Umbilical cord (tissue), 2 donors: ENCODE results near the gene NDUFB10. TPM values are rescaled to one million over a fixed set of nuclear protein-coding genes. Genes with fewer than 3 reads are reported as not detected.
"Not testable (repeated sequence)": the region's sequence is repeated elsewhere in the genome, so short reads cannot be mapped to it uniquely, and the experiment has no call there.

ENCODE experiments used
- DNase-seq: peaks from one replicate; pipeline ENCODE4 v3.0.0-alpha.2; 2015; ENCODE audit warnings: low spot score
- total RNA-seq: library from RNA; depleted of rRNA; stranded (reverse); fragments of >200 nt; gene quantifications from one replicate; pipeline ENCODE4 v1.2.3, GENCODE V29; 2014; ENCODE audit warnings: low replicate concordance; ENCODE audit not compliant: insufficient read depth

NDUFB10 gene
- total RNA-seq, result 111 TPM

DNA sequence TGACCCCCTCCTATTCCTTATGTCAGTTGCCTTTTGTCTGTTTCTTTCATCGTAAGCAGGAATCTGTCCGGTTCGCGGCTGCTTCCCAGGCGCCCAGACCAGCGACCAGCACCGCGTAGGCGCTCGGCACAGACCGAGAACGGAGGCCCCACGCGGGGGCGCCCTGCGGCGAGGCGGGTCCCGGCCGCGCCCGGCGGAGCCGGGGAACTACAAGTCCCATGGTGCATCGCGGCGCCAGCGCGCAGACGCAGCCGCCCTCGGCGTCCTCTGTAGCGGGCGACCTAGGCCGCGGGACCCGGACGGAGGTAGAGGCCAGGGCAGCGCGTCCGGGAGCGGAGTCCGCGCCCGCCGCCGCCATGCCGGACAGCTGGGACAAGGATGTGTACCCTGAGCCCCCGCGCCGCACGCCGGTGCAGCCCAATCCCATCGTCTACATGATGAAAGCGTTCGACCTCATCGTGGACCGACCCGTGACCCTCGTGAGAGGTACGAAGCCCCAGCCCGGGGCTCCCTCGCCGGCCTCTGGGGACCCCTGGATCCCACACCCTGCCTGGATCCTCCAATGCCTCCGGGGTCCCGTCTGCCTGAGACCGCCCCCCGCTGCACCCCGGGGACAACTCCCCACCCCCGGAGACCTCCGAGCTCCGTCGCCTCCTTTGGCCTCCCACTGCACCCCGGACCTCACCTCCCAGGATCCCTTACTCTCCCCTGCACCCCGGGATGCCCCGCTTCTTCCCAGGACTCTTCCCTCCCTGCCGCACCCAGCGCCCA is at the start of gene NDUFB10:
TSS of gene NDUFB10 (plus strand) at position 270 of the 771 bp plus-strand sequence. CDS start at position 357, 87 bp downstream.
- peak; percentile 89 for DNase-seq

DNA sequence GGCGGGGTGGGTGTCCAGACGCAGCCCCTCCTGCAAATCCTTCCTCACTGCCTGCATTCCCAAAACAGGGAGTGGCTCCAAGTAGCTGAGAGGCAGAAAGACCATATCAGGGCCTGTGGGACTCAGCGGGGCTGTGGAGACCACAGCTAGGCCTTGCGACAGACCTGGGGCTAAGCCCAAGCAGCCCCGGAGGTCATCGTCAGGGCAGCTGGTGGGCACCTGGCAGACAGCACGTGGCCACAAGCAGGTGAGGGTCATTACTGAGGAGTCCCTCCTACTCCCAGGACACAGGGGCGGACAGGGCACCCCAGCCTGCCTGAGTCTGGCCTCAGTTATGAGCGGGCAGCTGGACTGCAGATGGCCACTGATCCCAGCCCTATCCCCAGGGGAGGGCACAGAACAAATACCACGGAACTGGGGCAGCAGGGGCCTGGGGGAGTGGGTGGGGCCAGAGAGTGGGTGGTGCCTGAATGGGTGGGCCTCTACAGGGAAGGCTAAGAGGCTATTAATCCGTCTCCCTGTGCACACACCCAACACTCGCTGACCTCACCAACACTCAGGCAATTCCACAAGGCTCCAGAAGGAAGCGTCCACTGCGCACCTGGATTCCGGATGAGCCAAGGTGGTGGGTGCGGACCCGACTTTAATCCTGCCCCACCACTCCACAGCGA is 49.6 kb upstream of the NDUFB10 start:
- DNase-seq, result peak; percentile 72

DNA sequence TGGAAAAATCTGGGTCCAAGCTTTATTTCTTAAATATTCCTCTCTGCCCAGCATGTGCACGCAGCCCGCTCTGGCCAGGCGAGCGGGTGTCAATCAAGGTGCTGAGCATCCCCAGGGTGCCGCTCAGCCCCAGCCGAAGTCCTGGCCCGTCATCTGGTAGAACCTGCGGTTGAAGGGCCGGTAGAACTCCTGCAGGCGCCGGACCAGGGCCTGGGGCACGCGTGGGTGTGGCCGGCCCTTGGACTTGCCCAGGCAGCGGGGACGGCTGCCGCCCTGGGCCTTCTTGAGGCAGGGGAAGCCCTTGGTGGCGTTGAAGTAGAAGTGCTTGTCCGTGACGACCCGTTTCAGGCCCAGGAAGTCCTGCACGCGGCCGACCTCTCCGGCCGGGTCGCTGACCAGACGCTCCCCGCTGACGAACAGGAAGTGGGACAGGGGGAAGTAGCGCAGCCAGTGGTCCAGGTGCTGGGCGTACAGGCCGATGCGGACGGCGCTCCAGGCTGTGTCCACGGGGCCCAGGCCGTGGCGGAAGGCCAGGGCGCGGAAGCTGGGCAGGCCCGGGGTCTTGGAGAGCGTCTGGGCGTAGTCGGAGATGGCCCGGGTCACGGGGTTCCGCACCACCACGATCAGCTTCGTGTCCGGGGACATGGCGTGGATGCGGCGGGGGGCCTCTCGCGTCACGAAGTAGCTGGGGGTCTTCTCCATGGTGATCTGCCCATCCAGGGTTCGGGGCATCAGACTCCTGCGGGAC is 47.7 kb upstream of the NDUFB10 start:
- DNase-seq, result no peak

DNA sequence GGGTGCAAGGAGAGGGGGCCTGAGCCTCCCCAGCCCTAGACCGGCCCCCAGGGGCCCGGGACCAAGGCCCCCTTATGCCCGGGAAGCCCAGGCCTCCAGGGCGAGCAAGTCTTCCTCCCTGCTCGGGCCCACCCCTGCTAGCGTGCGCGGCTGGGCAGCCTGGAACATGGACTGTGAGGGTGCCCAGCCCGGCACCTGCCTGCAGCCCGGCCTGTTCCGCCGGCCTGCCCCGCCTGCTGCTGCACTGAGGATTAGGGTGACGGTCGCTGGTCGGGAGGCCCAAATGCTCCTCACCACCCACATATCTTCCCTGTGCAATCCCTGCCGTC is 47.2 kb upstream of the NDUFB10 start:
- DNase-seq, result no peak

DNA sequence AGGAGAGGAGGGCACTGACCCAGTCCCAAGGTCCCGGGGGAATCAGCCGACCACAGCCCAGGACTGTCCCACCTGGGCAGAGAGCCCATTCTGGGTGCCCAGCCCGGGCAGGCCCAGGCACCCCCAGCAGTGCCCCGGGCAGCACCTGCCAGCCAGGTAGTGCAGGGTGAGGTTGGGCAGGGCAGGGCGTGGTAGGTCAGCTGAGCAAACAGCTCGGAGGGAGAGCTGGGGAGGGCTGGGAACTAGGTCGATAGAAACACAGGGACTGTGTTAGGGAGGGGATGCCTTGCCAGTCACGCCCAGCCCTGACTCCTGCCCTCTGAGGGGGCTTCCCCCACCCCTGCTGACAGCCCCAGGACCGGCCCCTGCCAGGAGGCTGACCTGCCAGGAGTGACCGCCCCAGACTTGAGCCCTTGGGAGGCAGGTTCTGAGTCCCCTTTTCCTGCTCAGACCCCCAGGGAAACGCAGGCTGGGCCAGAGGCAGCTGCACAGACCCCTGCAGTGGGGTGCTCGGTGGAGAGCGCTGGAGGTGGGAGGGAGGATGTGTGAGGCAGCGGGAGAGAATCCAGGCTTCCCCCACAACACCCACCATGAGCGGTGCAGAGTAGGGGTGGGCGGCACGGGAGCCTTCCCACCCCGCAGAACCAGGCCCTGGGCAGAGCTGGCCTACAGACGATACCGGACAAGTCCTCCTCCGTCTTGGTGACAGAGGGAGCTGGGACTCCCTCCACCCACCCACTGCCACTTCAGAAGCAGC is 45.8 kb upstream of the NDUFB10 start:
- no peak for DNase-seq

DNA sequence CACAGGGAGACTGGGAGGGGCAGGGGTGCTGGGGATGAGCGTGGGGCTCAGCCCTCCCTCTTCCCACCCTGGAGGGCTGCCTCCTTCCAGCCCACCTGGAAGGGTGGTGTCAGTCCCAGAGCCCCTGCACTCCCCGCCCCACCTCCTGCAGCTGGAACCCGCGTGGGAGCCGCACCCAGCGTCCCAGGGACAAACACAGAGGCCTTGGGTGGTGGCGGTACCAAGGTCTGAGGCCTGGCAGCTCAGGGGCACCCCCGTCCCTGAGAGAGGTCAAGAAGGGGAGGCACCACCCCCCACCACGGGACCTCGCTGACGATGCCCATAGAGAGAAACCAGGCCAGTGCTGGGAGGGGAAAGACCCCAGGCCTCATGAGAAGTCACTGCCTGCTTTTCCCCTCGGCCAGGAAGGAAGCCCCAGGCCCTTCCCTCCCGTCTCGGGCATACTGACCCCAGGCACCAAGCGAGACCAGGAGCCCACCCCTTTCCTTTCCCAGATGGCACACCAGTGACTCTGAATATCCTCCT is 45.2 kb upstream of the NDUFB10 start:
- DNase-seq, result no peak

DNA sequence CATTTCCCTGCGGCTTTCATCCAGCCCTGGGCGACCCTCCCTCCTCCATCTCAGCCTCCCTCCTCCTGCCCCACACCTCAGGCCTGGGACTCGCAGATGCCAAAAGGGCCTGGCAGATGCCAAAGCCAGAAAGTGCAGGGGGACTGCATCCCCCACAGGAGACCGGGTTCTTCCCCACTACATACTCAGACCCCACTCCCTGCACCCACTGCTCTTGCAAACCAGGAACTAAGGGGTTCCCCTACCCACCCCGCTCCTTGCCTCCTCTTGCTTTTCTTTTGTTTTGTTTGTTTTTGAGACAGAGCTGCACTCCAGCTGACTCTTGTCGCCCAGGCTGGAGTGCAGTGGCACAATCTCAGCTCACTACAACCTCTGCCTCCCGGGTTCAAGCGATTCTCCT is 44.4 kb upstream of the NDUFB10 start:
- no peak for DNase-seq

DNA sequence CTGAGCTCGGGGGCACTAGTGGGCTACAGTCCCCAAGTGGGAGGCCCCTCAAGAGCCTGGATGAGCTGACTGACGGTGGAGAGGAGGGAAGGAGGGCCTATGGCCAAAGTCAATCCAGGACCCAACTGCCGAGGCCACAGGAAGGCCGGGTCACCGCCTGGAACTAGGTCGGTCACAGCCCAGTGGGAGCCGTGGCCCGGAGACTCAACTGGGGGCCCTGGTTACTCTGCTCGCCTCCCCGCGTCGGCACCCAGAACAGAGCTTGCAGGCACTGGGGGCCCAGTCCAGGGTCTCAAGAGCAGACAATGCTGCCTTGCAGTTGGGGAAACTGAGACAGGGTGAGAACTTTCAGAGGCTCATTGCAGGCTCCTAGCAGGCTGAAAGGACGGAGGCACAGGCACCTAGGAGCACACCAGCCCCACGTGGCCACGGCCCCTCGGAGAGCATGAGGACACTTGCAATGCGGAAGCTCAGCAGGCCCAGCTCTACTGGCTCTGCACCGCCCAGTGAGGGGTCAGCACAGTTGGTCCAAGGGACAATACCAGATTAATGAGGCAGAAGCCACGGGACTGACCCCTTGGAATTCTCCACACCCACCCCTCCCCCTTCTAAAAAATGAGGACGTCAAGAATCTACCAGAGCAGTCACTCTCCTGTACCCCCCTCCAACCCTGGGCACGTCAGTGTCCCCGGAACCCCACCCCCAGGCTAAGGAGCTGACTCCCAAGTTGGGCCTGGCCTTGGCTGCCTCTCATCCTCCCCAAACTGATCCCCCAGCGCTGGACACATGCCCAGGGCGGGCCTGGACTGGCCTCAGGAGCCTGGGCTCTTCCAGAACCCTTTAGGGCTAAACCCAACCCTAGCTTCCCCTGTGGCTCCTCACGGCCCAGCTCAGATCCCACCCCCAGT is 43.4 kb upstream of the NDUFB10 start:
- peak; percentile 38 for DNase-seq

DNA sequence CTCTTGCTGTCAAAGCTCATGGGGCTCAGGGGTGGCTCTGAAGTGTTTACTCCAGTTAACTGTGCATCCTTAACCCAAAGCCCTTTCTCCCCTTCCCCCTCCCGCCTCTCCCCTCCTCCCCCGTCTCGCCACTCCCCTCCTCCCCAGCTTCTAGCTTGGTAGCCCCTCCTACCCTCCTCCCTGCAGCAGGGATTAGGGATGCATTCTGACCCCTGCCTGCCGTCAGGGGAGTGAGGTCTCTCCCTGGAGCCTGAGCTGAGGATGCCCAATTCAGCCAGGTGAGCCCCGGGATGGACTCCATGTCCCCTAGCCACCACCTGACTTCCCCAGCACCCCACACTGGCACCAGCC is 42.7 kb upstream of the NDUFB10 start:
- no peak for DNase-seq

DNA sequence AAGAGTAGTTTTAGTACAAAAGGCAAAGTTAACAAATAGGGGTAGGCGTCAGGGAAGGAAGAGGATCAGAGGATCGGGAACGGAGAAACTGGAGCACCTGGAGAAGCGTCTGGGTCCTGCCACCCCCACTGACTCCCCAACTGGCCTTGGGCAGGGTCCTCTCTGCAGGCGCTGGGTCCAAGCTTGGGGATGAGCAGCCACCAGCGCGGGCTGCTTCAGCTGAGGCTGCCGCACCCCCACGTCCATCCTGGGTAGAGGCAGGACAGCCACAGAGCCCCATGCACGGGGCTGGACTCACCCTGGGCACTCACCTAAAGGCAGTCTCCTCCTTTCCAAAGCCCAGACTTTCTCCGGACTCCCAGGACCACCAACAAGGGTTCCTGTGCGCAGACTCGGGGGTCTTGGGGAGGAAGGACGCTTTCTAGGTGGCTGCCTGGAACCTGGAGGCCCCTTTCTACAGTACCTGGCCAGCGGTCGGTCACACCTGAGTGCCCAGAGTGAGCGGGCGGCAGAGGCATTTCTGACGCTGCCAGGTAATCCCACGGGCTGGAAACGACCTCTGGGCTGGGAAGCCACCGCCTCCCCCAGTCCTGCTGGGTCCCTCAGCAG is 42.2 kb upstream of the NDUFB10 start:
- no peak for DNase-seq

DNA sequence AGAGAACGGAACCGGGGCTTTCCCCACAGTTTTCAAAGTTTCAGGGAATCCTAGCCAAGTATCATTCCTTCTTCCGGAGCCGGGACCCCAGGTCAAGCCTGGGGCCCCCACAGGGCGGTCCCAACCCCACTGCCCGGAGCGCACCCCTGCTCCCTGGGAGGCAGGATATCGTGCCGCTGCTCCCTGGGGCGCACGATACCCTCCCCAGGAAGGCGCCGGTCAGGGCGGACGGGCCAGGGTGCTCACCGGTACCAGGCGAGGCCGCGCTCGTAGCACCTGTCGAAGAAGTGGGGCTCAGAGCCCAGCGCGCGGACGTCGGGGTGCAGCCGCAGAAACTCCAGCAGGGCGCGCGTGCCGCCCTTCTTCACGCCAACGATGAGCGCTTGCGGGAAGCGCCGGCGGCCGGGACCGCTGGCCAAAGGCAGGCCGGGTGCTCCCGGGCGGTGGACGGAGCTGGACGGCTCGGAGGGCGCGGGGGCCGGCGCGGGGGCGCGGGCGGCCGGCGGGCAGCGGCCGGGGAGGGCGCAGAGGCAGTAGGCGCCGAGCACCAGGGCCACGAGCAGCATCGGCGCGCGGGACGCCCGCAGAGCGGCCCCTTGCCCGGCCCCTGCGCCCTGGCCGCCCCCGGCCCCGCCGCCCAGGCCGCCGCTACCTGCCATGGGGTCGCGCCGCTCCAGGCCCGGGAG is 41.5 kb upstream of the NDUFB10 start:
- no peak for DNase-seq

DNA sequence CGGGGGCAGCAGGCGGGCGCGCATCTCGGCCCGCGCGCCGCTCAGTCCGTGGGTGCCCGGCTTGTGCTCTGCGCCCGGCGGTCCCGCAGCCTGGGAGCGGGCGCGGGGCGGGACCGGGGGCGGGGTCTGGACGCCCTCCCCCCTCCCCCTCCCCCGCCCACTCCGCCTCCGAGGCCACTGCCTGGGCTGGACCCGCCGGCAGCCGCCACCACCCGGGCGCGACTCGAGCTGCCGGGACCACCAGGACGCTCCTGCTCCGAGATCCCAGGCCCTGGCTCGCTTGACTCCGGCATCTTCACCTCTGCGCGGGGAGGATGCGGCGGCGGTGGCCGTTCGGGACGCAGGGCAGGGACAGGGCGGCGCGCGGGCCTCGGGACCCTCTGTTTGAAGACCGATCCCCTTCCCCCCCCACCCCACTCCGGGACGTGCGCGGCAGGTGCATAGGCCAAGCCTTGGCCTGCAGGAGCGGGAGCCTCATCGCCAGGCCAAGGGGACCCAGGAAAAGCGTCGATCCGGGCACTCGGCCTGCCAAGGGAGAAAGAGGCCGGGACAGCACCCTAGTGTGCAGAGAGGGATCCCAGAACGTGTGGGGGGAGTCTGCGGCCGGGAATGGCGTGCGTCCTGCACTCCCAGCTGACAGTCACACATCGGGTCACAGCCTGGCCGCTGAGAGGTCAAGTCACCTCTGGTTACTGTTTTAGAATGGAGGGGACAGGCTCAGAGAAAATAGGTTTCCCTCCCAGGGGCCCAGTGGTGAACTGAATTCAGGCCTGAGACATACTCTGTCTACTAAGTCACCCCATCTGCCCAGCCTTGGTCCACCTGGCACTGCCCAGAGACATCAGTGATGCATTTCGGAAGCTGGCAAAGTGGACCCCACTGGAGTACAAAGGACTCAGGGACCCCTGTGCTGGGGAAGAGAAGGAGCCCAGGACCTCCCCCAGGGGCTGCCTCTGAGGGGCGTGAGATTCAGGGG is 40.7 kb upstream of the NDUFB10 start, which contains the start of gene HS3ST6:
TSS of gene HS3ST6 (minus strand) at position 65 of the 976 bp plus-strand sequence. CDS start 92 bp downstream, outside the sequence.
- DNase-seq, result no peak

DNA sequence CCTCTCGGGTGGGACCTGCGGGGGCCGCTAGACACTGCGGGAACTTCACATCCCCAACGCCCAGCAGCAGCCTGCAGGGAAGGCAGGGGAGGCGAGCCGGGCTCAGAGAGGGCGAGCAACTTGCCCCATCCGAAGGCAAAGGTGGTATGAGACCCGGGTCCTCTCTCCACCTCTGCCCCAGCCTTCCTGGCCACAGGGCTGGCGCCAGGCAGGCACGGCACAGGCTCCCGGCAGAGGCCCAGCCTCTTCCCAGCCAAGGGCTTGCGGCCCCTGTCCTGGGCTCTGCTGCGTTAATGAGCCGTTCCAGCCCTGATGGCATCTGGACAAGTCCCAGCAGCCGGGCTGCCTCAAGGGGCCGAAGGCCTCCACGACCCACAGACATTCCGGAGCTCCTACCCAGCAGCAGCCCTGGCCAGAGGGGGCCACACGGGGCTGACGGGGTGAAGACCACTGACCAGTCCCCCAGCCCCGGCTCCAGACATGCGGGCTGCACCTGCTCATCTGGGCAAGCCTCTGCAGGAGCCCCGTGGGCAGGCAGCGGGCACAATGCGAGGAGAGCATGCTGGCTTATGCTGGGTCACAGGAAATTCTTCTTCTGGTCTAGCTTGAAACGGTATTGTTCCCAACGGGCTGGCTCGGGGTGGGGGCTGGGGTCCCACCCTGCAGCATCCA is 39.9 kb upstream of the NDUFB10 start:
- no peak for DNase-seq

DNA sequence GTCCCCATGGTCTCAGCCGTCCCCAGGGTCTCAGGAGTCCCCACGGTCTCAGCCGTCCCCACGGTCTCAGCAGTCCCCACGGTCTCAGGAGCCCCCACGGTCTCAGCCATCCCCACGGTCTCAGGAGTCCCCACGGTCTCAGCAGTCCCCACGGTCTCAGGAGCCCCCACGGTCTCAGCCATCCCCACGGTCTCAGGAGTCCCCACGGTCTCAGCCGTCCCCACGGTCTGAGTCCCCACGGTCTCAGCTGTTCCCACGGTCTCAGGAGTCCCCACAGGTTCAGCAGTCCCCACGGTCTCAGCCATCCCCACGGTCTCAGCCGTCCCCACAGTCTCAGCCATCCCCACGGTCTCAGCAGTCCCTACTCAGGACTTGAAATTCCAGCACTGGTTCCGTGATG is 39.2 kb upstream of the NDUFB10 start:
- not testable (repeated sequence) for DNase-seq

DNA sequence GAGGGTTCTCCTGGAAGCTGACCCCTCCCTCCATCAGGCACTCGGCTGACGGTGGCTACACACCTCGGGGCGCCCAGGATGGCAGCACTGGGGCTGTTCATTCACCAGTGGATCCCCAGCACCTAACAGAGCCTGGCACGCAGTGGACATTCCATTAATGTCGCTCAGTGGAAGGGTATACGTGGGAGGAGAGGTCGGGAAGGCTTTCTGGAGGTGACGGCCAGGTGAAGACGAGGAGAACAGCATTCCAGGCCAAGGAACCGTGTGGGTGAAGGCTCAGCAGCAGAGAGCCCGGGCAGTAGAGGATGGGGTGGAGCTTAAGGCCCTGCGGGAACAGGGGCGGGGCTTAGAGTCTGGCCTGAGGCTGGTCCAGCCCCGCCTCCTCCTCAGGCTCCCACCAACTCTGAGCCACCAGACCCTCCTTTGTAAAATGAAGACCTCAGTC is 38.6 kb upstream of the NDUFB10 start:
- no peak for DNase-seq

DNA sequence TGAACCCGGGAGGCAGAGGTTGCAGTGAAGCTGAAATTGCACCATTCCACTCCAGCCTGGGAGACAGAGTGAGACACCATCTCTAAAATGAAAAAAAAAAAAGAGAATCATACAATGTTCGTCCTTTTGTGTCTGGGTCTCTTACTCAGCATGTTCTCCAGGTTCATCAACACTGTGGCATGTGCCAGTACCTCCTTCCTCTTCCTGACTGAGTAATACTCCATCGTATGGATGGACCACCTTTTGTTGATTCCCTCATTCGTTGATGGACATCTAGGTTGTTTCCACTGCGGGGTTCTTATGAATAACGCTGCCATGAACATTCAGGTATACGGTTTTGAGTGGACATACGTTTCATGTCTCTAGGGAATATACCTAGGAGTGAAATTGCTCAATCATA is 37.0 kb upstream of the NDUFB10 start:
- no peak for DNase-seq

DNA sequence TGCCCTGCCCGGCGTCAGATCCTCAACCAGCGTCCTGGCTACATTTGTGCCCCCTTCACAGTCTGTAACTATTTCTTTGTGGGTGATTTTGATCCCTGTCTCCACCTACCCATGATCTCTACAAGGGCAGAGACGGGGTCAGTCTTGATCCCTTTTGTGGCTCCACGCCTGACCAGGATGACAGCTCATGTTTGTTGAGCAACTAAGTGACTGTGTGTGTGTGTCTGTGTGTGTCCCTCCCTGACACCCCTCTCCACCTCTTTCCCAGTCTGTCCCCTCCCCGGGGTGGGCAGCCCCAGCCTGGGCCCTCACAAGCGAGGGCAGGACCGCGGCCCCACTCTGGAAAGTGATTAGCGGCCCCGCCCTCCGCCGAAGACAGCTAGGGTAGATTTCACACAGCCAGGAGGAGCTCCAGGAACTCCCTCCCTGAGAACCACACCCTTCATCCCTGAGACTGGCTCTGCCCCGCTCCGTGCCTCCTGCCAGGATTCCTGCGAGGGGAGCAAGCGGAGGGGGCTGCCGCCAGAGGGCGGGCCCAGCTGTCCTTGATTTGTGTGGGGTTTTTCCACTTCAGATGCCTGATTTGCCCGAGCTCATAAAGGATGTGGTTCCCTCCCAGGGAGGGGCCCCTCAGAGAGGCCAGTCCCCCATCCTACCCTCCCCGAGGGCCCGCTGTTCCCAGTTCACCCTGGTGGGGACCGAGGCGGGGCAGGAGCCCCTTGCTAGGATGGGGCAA is 35.9 kb upstream of the NDUFB10 start:
- peak; percentile 89 for DNase-seq
